A549 (cell line): ENCODE results near the gene ADAM8. TPM values are rescaled to one million over a fixed set of nuclear protein-coding genes. Genes with fewer than 3 reads are reported as not detected.
A peak's percentile ranks its signal among the peaks of the same experiment; 100 is the strongest.

ENCODE experiments used
- ATAC-seq, 2 experiments: fragments of 200-7000 bp in 1 of 2; fragments of >200 bp in 1 of 2; cut with Nextera tagmentation in 1 of 2; cut with Tn5 transposase in 1 of 2; 3 replicates each; pipeline versions ENCODE4 v1.8.0 to v1.9.1; 2018 to 2020; ENCODE audit warnings: mild to moderate bottlenecking in 1 of 2, moderate library complexity in 1 of 2
- CTCF ChIA-PET: fragments of 300-600 bp; sonication (Branson Sonifier 250); formaldehyde crosslinking; extraction: SDS; loops from one replicate; lab custom pipeline; 2021; ENCODE audit warnings: antibody characterized with exemption, inconsistent platforms; lab: Yijun Ruan, JAX
- POLR2A ChIA-PET: fragments of 350-600 bp; formaldehyde crosslinking; extraction: SDS; loops from one replicate; lab custom pipeline; 2021; ENCODE audit warnings: antibody characterized with exemption, inconsistent platforms; lab: Yijun Ruan, JAX
- DNase-seq, 2 experiments: peaks; one replicate each; pipeline versions ENCODE4 v3.0.0 to v3.0.0-alpha.2; 2011 to 2016; ENCODE audit warnings: low read depth in 1 of 2, low spot score in 1 of 2
- FAIRE-seq: peaks from 2 replicates; lab custom pipeline; 2011; peaks lifted over from hg19 to GRCh38; lab: Jason Lieb, UNC
- H3K27ac ChIP-seq, 2 experiments: fragments of >200 bp; sonication (Bioruptor Twin); formaldehyde crosslinking; 3 replicates each; pipeline ENCODE4 v1.5.1; 2016 to 2017
- H3K4me1 ChIP-seq: fragments of >200 bp; sonication (Bioruptor Twin); formaldehyde crosslinking; 3 replicates; pipeline ENCODE4 v1.6.1; 2016
- H3K4me2 ChIP-seq: fragments of >200 bp; sonication (Bioruptor Twin); formaldehyde crosslinking; 3 replicates; pipeline ENCODE4 v1.6.1; 2016
- H3K4me3 ChIP-seq: fragments of >200 bp; sonication (Bioruptor Twin); formaldehyde crosslinking; 3 replicates; pipeline ENCODE4 v1.5.1; 2016
- H3K9me3 ChIP-seq: fragments of >200 bp; sonication (Bioruptor Twin); formaldehyde crosslinking; 3 replicates; pipeline ENCODE4 v1.6.1; 2016
- CEBPB ChIP-seq, 2 experiments: fragments of >200 bp in 1 of 2; sonication (Bioruptor Twin) in 1 of 2; formaldehyde crosslinking in 1 of 2; IDR thresholded peaks; 2 replicates each; pipeline ENCODE4 v1.6.1; 2012 to 2016
- EP300 ChIP-seq, 2 experiments: fragments of >200 bp; sonication (Bioruptor Twin); formaldehyde crosslinking; IDR thresholded peaks; 2 replicates in 1 of 2; 3 replicates in 1 of 2; pipeline ENCODE4 v1.6.1; 2016 to 2017
- FOSB ChIP-seq: fragments of 250-450 bp; sonication (Bioruptor Pico); IDR thresholded peaks from 2 replicates; pipeline ENCODE4 v1.5.0; 2020; ENCODE audit warnings: mild to moderate bottlenecking, moderate library complexity
- HEYL ChIP-seq: fragments of 250-450 bp; sonication (Bioruptor Pico); IDR thresholded peaks from 2 replicates; pipeline ENCODE4 v1.8.0; 2021; ENCODE audit warnings: mild to moderate bottlenecking, moderate library complexity
- HOXA7 ChIP-seq: fragments of 250-450 bp; sonication (Bioruptor Pico); IDR thresholded peaks from 2 replicates; pipeline ENCODE4 v1.5.0; 2020; ENCODE audit warnings: mild to moderate bottlenecking, moderate library complexity
- HOXB13 ChIP-seq: fragments of 250-450 bp; sonication (Bioruptor Pico); IDR thresholded peaks from 2 replicates; pipeline ENCODE4 v1.5.0; 2020; ENCODE audit warnings: low read depth, mild to moderate bottlenecking, moderate library complexity
- JUN ChIP-seq, 2 experiments: fragments of >200 bp; sonication (Bioruptor Twin); formaldehyde crosslinking; IDR thresholded peaks; 2 replicates in 1 of 2; 3 replicates in 1 of 2; pipeline ENCODE4 v1.6.1; 2016 to 2017
- JUNB ChIP-seq: fragments of >200 bp; sonication (Bioruptor Twin); formaldehyde crosslinking; IDR thresholded peaks from 2 replicates; pipeline ENCODE4 v1.6.1; 2016
- MAZ ChIP-seq: fragments of 150-350 bp; IDR thresholded peaks from 2 replicates; pipeline ENCODE4 v1.6.1; 2014; ENCODE audit warnings: antibody characterized with exemption, low read depth, low read length, borderline replicate concordance
- MYC ChIP-seq: IDR thresholded peaks from 2 replicates; pipeline ENCODE4 v1.6.1; 2012; ENCODE audit warnings: mild to moderate bottlenecking, inconsistent platforms, low read length, improper control_type of control experiment, borderline replicate concordance
- NPAS2 ChIP-seq: fragments of 250-450 bp; sonication (Bioruptor Pico); IDR thresholded peaks from 2 replicates; pipeline ENCODE4 v1.8.0; 2022; ENCODE audit warnings: mild to moderate bottlenecking, moderate library complexity, borderline replicate concordance
- POLR2AphosphoS2 ChIP-seq: conservative IDR thresholded peaks from 2 replicates; pipeline ENCODE4 v1.6.1; 2012; ENCODE audit warnings: low read length, improper control_type of control experiment, inconsistent platforms
- RARB ChIP-seq: fragments of 250-450 bp; sonication (Bioruptor Pico); IDR thresholded peaks from 2 replicates; pipeline ENCODE4 v1.8.0; 2021; ENCODE audit warnings: mild to moderate bottlenecking, moderate library complexity
- TFCP2L1 ChIP-seq: fragments of 250-450 bp; sonication (Bioruptor Pico); IDR thresholded peaks from 2 replicates; pipeline ENCODE4 v1.5.0; 2021; ENCODE audit warnings: mild to moderate bottlenecking
- TP53 ChIP-seq: fragments of 250-450 bp; sonication (Bioruptor Pico); IDR thresholded peaks from 2 replicates; pipeline ENCODE4 v1.5.0; 2021; ENCODE audit warnings: mild to moderate bottlenecking, moderate library complexity
- USF2 ChIP-seq: fragments of 450-650 bp; IDR thresholded peaks from 2 replicates; pipeline ENCODE4 v1.6.1; 2014; ENCODE audit warnings: antibody characterized with exemption
- WGBS: methylation state at CpG from one replicate; pipeline ENCODE4 v1.1.6; 2017; ENCODE audit errors: missing lambda C conversion rate; 5-methylcytosine and 5-hydroxymethylcytosine counted together
- polyA plus RNA-seq, 4 experiments: library from polyadenylated mRNA; depleted of rRNA in 3 of 4; stranded (reverse); fragments of >200 nt; fragmentation: RNase III in 1 of 4; extraction: RNeasy Plus Mini Kit Qiagen cat#74134 plus additional on column Dnase treatment in 1 of 4; gene quantifications; 2 replicates in 3 of 4; 3 replicates in 1 of 4; pipeline ENCODE4 v1.2.3, GENCODE V29; 2011 to 2017
- TF ChIP-seq, protein P1 (sequence below): fragments of >200 bp; sonication (Bioruptor Twin); formaldehyde crosslinking; IDR thresholded peaks from 3 replicates; pipeline ENCODE4 v1.6.1; 2016

Gene ADAM8
- polyA plus RNA-seq, 2 of the 4 experiments (the other 2 are of a cell fraction): 1.4 to 4.1 TPM

DNA sequence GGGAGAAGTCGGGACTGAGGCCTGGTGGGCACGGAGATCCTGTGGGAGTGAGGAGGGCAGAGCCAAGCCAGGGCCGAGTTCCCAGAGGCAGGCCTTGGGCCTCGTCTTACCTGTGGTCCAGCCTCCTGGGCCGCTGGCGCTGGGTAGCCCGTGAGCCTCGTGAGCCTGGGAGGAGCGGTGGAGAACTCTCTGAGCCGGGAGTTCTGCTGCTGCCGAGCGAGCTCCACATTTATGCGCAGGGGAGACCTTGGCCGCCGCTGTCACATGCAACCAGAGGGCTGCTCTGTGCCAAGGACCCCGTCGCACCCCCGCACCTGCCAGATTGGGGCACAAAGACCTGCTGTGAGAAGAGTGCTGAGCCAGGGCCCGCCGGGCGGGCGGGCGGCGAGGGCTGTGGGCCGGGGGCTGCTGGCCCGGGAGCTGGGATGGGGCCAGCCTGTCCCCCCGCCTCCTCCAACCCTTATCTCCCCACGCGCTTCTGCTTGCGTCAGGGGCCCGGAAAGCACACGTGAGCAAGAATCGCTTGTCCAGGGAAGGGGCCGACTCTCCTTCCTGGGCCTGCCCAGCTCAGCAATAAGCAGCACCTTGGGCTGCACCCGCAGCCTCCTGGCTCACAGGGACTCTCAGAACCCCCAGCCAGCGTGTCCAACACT lies 28.9 kb downstream of the ADAM8 start (continued):
- TF ChIP-seq FOSB (CRISPR knock-in tag): no peak
- no peak for TF ChIP-seq RARB (CRISPR knock-in tag)
- TF ChIP-seq, protein P1, sequence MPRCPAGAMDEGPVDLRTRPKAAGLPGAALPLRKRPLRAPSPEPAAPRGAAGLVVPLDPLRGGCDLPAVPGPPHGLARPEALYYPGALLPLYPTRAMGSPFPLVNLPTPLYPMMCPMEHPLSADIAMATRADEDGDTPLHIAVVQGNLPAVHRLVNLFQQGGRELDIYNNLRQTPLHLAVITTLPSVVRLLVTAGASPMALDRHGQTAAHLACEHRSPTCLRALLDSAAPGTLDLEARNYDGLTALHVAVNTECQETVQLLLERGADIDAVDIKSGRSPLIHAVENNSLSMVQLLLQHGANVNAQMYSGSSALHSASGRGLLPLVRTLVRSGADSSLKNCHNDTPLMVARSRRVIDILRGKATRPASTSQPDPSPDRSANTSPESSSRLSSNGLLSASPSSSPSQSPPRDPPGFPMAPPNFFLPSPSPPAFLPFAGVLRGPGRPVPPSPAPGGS: no peak

GRCh38 chr10:133246236-133246626 lies 30.4 kb downstream of the ADAM8 start:
- ChIA-PET POLR2A (no interaction called here), CTCF (interaction anchor here (1.0 to 3.7 kb wide), 4 partner anchors 10 to 121 kb away, joined by 3 to 39 read pairs (median 5); no protein-coding TSS in a partner anchor)
- FAIRE-seq (no peak), DNase-seq (no peak), ATAC-seq (no peak)
- Histone ChIP-seq H3K9me3 (no peaks in the 10 kb centered on the region), H3K4me1 (peaks cover 8% of the 10 kb centered on the region), H3K27ac (peak overlapping the region in 1 of 2 experiments; percentile 71; a peak in 3 of 6 replicates)
- 86% methylated on average over 12 of the region's 12 CpGs for WGBS
- no peak for TF ChIP-seq TP53
- TF ChIP-seq HOXA7 (CRISPR knock-in tag): no peak
- no peak for TF ChIP-seq HOXB13 (CRISPR knock-in tag)
- TF ChIP-seq JUNB: no peak
- TF ChIP-seq, all 56 proteins: peak for 0
- Histone ChIP-seq H3K4me2 (peak overlapping the region; percentile 5; the same call in 2 of the 3 replicates), H3K4me3 (no peak overlapping the region)

DNA sequence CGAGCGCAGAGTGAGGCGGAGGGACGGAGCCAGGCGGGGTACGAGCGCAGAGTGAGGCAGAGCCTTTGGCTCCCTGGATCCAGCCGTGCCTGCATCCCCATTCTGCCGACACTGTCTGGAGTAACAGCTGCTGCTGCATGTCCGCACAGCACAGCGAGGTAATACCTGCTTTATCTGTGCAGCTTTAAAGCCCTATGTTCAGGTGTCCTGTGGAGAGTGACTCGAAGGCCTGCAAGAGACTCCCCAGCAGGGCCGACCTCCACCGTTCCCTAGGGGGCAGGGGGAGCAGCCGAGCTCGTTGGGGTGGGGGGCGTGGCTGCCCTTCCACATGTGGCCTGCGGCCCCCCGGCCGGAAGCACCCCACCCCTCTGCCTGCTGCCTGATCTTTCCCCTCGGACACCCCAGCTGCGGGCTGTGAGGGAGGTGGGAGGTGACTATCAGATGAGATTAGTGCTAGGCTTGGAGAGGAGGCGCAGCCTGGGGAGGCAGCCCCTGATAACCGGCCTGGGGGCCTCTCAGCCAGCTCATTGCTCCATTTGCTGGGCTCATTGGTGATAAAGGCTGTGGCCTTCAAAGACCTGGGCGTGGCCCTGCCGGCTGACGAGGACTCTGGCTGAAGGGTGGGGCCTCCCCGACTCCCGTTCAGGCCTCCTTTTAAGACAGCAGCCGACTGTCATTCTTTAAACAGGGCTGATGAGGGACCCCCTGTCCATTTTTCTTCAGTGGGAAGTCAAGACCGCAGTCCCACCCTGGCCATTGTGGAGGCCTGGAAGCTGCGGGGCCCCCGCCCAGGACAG lies 31.0 kb downstream of the ADAM8 start:
- 75% methylated on average over 21 of the region's 33 CpGs for WGBS
- Histone ChIP-seq H3K4me1 (peaks cover 8% of the 10 kb centered on the region), H3K9me3 (no peaks in the 10 kb centered on the region), H3K27ac (peak overlapping the region in 1 of 2 experiments; percentile 71; a peak in 3 of 6 replicates), H3K4me3 (no peak overlapping the region), H3K4me2 (peak overlapping the region; percentile 5; the same call in 2 of the 3 replicates)
- no peak for FAIRE-seq
- peak in 1 of 2 experiments; percentile 7; a peak in 1 of 6 replicates for ATAC-seq
- POLR2A ChIA-PET: no interaction called here
- CTCF ChIA-PET: interaction anchor here (1.0 to 3.7 kb wide), 4 partner anchors 10 to 121 kb away, joined by 3 to 39 read pairs (median 6); no protein-coding TSS in a partner anchor
- peak in 1 of 2 experiments; percentile 37 for DNase-seq
- TF ChIP-seq JUN (IDR thresholded peaks at IDR 0.05) (no peak), POLR2AphosphoS2 (no peak), USF2 (no peak), HEYL (CRISPR knock-in tag) (no peak), MAZ (no peak), TFCP2L1 (no peak)

DNA sequence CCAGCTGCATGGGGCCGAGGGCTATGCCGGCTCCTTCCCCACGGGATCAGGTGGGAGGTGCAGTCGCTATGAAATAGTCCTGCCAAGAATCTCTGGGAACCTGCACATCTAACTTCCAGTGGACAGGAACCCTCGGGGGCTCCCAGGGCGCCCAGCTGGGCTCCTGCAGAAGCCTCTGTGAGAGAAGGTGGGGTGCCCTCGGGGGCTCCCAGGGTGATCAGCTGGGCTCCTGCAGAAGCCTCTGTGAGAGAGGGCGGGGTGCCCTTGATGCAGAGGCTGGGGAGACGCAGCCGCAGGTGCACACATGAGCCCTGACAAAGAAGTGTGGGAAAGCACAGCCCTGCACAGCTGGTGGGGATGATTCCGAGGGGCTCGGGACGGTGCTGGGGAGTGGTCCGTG lies 33.1 kb downstream of the ADAM8 start:
- H3K27ac ChIP-seq: no peak overlapping the region
- CTCF ChIA-PET: no interaction called here
- H3K4me1 ChIP-seq: peaks cover 8% of the 10 kb centered on the region
- H3K4me2 ChIP-seq: no peak overlapping the region
- no peaks in the 10 kb centered on the region for H3K9me3 ChIP-seq
- no peak overlapping the region for H3K4me3 ChIP-seq
- TF ChIP-seq CEBPB (IDR thresholded peaks at IDR 0.05) (no peak), NPAS2 (CRISPR knock-in tag) (no peak), MYC (no peak), EP300 (IDR thresholded peaks at IDR 0.05) (no peak)
- FAIRE-seq (no peak), DNase-seq (no peak), ATAC-seq (no peak)
- POLR2A ChIA-PET: no interaction called here
- WGBS: 69% methylated on average over 9 of the region's 14 CpGs
